H9 (cell line): ENCODE measurements around the gene HOXA1. TPM values are rescaled to one million over a fixed set of nuclear protein-coding genes. Genes with fewer than 3 reads are reported as not detected.

Source experiments
- DNase-seq: peaks from one replicate; pipeline ENCODE4 v3.0.0-alpha.2; 2017
- H2AFZ ChIP-seq: one replicate; pipeline ENCODE4 v1.6.1; 2013; ENCODE audit warnings: mild to moderate bottlenecking, low read length, control low read depth, moderate library complexity
- H2AK5ac ChIP-seq: 2 replicates; pipeline ENCODE4 v1.6.1; 2013; ENCODE audit warnings: low read length, control low read depth, mixed read lengths; ENCODE audit not compliant: insufficient read length
- H2BK120ac ChIP-seq: one replicate; pipeline ENCODE4 v1.6.1; 2013; ENCODE audit warnings: low read depth, mild to moderate bottlenecking, low read length, control low read depth, inconsistent platforms; ENCODE audit not compliant: poor library complexity, severe bottlenecking
- H2BK12ac ChIP-seq: 2 replicates; pipeline ENCODE4 v1.6.1; 2013; ENCODE audit warnings: low read length, control low read depth, mixed read lengths, low read depth; ENCODE audit not compliant: insufficient read length
- H2BK15ac ChIP-seq: 2 replicates; pipeline ENCODE4 v1.6.1; 2013; ENCODE audit warnings: low read depth, low read length, control low read depth
- H2BK20ac ChIP-seq: one replicate; pipeline ENCODE4 v1.6.1; 2013; ENCODE audit warnings: low read depth, mild to moderate bottlenecking, low read length, control low read depth, inconsistent platforms; ENCODE audit not compliant: poor library complexity, severe bottlenecking
- H2BK5ac ChIP-seq: 2 replicates; pipeline ENCODE4 v1.6.1; 2013; ENCODE audit warnings: low read length, control low read depth, mixed read lengths; ENCODE audit not compliant: insufficient read length
- H3K14ac ChIP-seq: 2 replicates; pipeline ENCODE4 v1.6.1; 2013; ENCODE audit warnings: low read length, control low read depth; ENCODE audit not compliant: insufficient read depth
- H3K18ac ChIP-seq: 2 replicates; pipeline ENCODE4 v1.6.1; 2013; ENCODE audit warnings: low read depth, mild to moderate bottlenecking, mixed read lengths, low read length, control low read depth; ENCODE audit not compliant: insufficient read length
- H3K23ac ChIP-seq: 2 replicates; pipeline ENCODE4 v1.6.1; 2013; ENCODE audit warnings: low read length, control low read depth, mixed read lengths, low read depth; ENCODE audit not compliant: insufficient read length
- H3K23me2 ChIP-seq: 2 replicates; pipeline ENCODE4 v1.6.1; 2013; ENCODE audit warnings: low read depth, mild to moderate bottlenecking, mixed read lengths, low read length, control low read depth; ENCODE audit not compliant: insufficient read length, poor library complexity, severe bottlenecking
- H3K27ac ChIP-seq: 2 replicates; pipeline ENCODE4 v1.5.1; 2013; ENCODE audit warnings: low read length, control low read depth, mixed read lengths, low read depth; ENCODE audit not compliant: insufficient read length
- H3K27me3 ChIP-seq: 2 replicates; pipeline ENCODE4 v1.6.1; 2013; ENCODE audit warnings: low read length, control low read depth, inconsistent platforms; ENCODE audit not compliant: insufficient read depth
- H3K4ac ChIP-seq: 2 replicates; pipeline ENCODE4 v1.6.1; 2013; ENCODE audit warnings: low read depth, mild to moderate bottlenecking, control low read depth, inconsistent platforms, low read length, moderate library complexity
- H3K4me1 ChIP-seq: 2 replicates; pipeline ENCODE4 v1.6.1; 2013; ENCODE audit warnings: low read length, control low read depth, inconsistent platforms; ENCODE audit not compliant: insufficient read depth
- H3K4me2 ChIP-seq: 2 replicates; pipeline ENCODE4 v1.6.1; 2013; ENCODE audit warnings: low read length, control low read depth, mixed read lengths; ENCODE audit not compliant: insufficient read length, insufficient read depth
- H3K56ac ChIP-seq: 2 replicates; pipeline ENCODE4 v1.6.1; 2013; ENCODE audit warnings: low read depth, mild to moderate bottlenecking, mixed read lengths, low read length, control low read depth; ENCODE audit not compliant: insufficient read length
- H3K79me1 ChIP-seq: 2 replicates; pipeline ENCODE4 v1.6.1; 2013; ENCODE audit warnings: low read depth, mild to moderate bottlenecking, moderate library complexity, low read length, control low read depth, inconsistent platforms; ENCODE audit not compliant: insufficient read depth, poor library complexity, severe bottlenecking
- H3K79me2 ChIP-seq: 2 replicates; pipeline ENCODE4 v1.6.1; 2013; ENCODE audit warnings: low read length, control low read depth, inconsistent platforms; ENCODE audit not compliant: insufficient read depth
- H3K9ac ChIP-seq: 2 replicates; pipeline ENCODE4 v1.6.1; 2013; ENCODE audit warnings: low read length, control low read depth, mixed read lengths; ENCODE audit not compliant: insufficient read length; ENCODE audit errors: extremely low read depth
- H3K9me3 ChIP-seq: one replicate; pipeline ENCODE4 v1.6.1; 2013; ENCODE audit warnings: low read depth, low read length, inconsistent platforms; ENCODE audit not compliant: control insufficient read depth
- H3T11ph ChIP-seq: one replicate; pipeline ENCODE4 v1.6.1; 2013; ENCODE audit warnings: mild to moderate bottlenecking, low read length, control low read depth, inconsistent platforms
- H4K20me1 ChIP-seq: one replicate; pipeline ENCODE4 v1.6.1; 2013; ENCODE audit not compliant: control insufficient read depth, insufficient read length, insufficient read depth
- H4K5ac ChIP-seq: 2 replicates; pipeline ENCODE4 v1.6.1; 2013; ENCODE audit warnings: low read depth, mild to moderate bottlenecking, mixed read lengths, low read length, control low read depth; ENCODE audit not compliant: insufficient read length
- H4K8ac ChIP-seq: replicated peaks from 2 replicates; pipeline ENCODE4 v1.6.1; 2013; ENCODE audit warnings: low read length, control low read depth, mixed read lengths, low read depth; ENCODE audit not compliant: insufficient read length
- H4K91ac ChIP-seq: 2 replicates; pipeline ENCODE4 v1.6.1; 2013; ENCODE audit warnings: low read depth, mild to moderate bottlenecking, moderate library complexity, mixed read lengths, low read length, control low read depth; ENCODE audit not compliant: insufficient read length
- H3K27ac Mint-ChIP-seq, 3 experiments: 2 replicates in 2 of 3; 3 replicates in 1 of 3; pipeline ENCODE4 v1.8.0; 2020 to 2021; ENCODE audit warnings: mixed read lengths in 3 of 3, mild to moderate bottlenecking in 1 of 3, moderate library complexity in 1 of 3
- H3K27me3 Mint-ChIP-seq: 2 replicates; pipeline ENCODE4 v1.8.0; 2021; ENCODE audit warnings: low read depth, mild to moderate bottlenecking, moderate library complexity, mixed read lengths
- H3K36me3 Mint-ChIP-seq, 3 experiments: 2 replicates in 2 of 3; 3 replicates in 1 of 3; pipeline ENCODE4 v1.8.0; 2020 to 2021; ENCODE audit warnings: low read depth in 3 of 3, mixed read lengths in 3 of 3; ENCODE audit not compliant: insufficient read depth in 1 of 3
- H3K4me1 Mint-ChIP-seq, 2 experiments: 2 replicates each; pipeline ENCODE4 v1.8.0; 2020; ENCODE audit warnings: mixed read lengths in 2 of 2
- H3K4me3 Mint-ChIP-seq, 2 experiments: 2 replicates in 1 of 2; 3 replicates in 1 of 2; pipeline ENCODE4 v1.8.0; 2020 to 2021; ENCODE audit warnings: mild to moderate bottlenecking in 2 of 2, mixed read lengths in 2 of 2, moderate library complexity in 1 of 2
- H3K9me3 Mint-ChIP-seq, 2 experiments: 2 replicates in 1 of 2; 3 replicates in 1 of 2; pipeline ENCODE4 v1.8.0; 2020; ENCODE audit warnings: mild to moderate bottlenecking in 2 of 2, mixed read lengths in 2 of 2, moderate library complexity in 1 of 2
- CTCF ChIP-seq: fragments of 200-600 bp; sonication (generic); conservative IDR thresholded peaks from 3 replicates; pipeline ENCODE4 v1.8.0; 2021; ENCODE audit warnings: antibody characterized with exemption, mild to moderate bottlenecking
- WGBS: extraction: QIAGEN DNeasy Blood & Tissue Kit; methylation state at CpG from one replicate; pipeline ENCODE4 v1.1.7; 2013; ENCODE audit warnings: missing lambda C conversion rate, low lambda C conversion rate, mixed read lengths; ENCODE audit not compliant: insufficient read length; ENCODE audit errors: extremely low coverage; 5-methylcytosine and 5-hydroxymethylcytosine counted together
- total RNA-seq: library from RNA; stranded (reverse); gene quantifications from 2 replicates; pipeline ENCODE4 v1.2.1, GENCODE V29; 2021

Gene HOXA1
- total RNA-seq, 1 experiment from 2014 or later = not detected

GRCh38 chr7:27133409-27134231 is 37.8 kb upstream of the HOXA1 start:
- Mint-ChIP-seq H3K36me3 (no peaks in the 10 kb centered on the region), H3K27ac (no peak overlapping the region), H3K27me3 (peaks cover 97% of the 10 kb centered on the region), H3K4me3 (no peak overlapping the region), H3K9me3 (peaks cover 0 to 7% of the 10 kb centered on the region in 2 experiments; a peak in 3 of 5 replicates), H3K4me1 (no peaks in the 10 kb centered on the region)
- no peaks in the 10 kb centered on the region for H3K23me2 ChIP-seq
- no peak overlapping the region for H2AFZ ChIP-seq
- H3K14ac ChIP-seq = no peak overlapping the region
- H2BK120ac ChIP-seq = no peak overlapping the region
- no peak overlapping the region for H2BK20ac ChIP-seq
- H3T11ph ChIP-seq = no peak overlapping the region
- no peak overlapping the region for H2BK15ac ChIP-seq
- no peak overlapping the region for H3K4ac ChIP-seq
- no peak overlapping the region for H4K8ac ChIP-seq
- H4K91ac ChIP-seq = no peak overlapping the region
- no CpG with 5 or more reads among the region's 18 CpGs for WGBS
- H4K20me1 ChIP-seq = peaks cover 3% of the 10 kb centered on the region
- DNase-seq = no peak
- TF ChIP-seq CTCF = no peak
- no peak overlapping the region for H3K23ac ChIP-seq
- no peaks in the 10 kb centered on the region for H3K9me3 ChIP-seq
- H2BK12ac ChIP-seq = no peak overlapping the region
- no peak overlapping the region for H3K18ac ChIP-seq
- H2AK5ac ChIP-seq = no peak overlapping the region
- H3K79me1 ChIP-seq = no peaks in the 10 kb centered on the region
- no peak overlapping the region for H3K4me2 ChIP-seq
- H3K27me3 ChIP-seq = peaks cover 95% of the 10 kb centered on the region
- H3K27ac ChIP-seq = no peak overlapping the region
- H3K56ac ChIP-seq = no peak overlapping the region
- H3K79me2 ChIP-seq = no peaks in the 10 kb centered on the region
- no peak overlapping the region for H2BK5ac ChIP-seq
- H3K4me1 ChIP-seq = no peaks in the 10 kb centered on the region
- no peak overlapping the region for H4K5ac ChIP-seq
- no peak overlapping the region for H3K9ac ChIP-seq
